Body of pancreas (tissue), 4 donors: ENCODE data around the gene LIN7A.

Experiments used
- POLR2A ChIP-seq, 3 donors: fragments of 450-650 bp; IDR thresholded peaks; one replicate each; pipeline ENCODE4 v1.6.1; 2016; ENCODE audit warnings: antibody characterized with exemption in 3 of 3, mild to moderate bottlenecking in 2 of 3
- TF ChIP-seq, protein P1 (sequence below), 7 experiments: fragments of 450-650 bp in 4 of 7; fragments of 200-600 bp in 3 of 7; sonication (generic) in 3 of 7; IDR thresholded peaks; one replicate each; pipeline ENCODE4 v1.5.1; 2016 to 2019; ENCODE audit warnings: antibody characterized with exemption in 7 of 7

DNA sequence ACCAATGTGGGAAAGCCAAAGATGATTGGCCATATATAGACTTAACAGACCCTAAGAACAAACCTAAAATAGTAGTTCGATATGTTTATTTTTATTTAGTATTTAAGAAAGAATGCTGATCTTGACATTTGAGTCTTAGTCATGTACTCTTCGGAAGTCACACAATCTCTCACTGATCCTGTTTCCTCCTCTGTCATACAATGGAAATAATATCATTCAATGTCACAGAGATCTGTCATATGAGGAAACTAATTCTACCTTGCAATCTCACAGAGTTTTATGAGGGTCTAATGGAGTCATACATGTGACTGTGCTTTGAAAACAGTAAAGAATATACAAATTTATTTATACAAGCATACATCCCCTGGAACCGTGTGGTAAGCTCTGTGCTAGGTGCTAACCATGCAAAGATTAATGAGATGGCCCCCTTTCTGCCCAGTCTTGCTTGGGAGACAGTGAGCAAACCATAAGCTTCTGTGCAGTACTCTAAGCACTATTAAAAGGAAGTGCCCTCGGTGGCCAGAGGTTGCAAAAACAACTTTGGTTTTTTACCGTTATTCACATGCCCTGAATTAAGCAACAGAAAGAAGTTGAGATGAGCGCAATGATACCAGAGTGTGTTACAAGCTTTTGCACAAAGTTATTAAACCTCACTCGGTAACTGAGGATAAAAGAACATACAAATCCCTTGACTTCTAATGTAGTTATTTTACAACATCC lies 1.7 kb upstream of the LIN7A start:
- TF ChIP-seq, protein P1, sequence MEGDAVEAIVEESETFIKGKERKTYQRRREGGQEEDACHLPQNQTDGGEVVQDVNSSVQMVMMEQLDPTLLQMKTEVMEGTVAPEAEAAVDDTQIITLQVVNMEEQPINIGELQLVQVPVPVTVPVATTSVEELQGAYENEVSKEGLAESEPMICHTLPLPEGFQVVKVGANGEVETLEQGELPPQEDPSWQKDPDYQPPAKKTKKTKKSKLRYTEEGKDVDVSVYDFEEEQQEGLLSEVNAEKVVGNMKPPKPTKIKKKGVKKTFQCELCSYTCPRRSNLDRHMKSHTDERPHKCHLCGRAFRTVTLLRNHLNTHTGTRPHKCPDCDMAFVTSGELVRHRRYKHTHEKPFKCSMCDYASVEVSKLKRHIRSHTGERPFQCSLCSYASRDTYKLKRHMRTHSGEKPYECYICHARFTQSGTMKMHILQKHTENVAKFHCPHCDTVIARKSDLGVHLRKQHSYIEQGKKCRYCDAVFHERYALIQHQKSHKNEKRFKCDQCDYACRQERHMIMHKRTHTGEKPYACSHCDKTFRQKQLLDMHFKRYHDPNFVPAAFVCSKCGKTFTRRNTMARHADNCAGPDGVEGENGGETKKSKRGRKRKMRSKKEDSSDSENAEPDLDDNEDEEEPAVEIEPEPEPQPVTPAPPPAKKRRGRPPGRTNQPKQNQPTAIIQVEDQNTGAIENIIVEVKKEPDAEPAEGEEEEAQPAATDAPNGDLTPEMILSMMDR (IDR thresholded peaks at IDR 0.05), result no peak
- TF ChIP-seq POLR2A (IDR thresholded peaks at IDR 0.05), result no peak
